ENCODE measurements around the gene IRAK3.

DNA sequence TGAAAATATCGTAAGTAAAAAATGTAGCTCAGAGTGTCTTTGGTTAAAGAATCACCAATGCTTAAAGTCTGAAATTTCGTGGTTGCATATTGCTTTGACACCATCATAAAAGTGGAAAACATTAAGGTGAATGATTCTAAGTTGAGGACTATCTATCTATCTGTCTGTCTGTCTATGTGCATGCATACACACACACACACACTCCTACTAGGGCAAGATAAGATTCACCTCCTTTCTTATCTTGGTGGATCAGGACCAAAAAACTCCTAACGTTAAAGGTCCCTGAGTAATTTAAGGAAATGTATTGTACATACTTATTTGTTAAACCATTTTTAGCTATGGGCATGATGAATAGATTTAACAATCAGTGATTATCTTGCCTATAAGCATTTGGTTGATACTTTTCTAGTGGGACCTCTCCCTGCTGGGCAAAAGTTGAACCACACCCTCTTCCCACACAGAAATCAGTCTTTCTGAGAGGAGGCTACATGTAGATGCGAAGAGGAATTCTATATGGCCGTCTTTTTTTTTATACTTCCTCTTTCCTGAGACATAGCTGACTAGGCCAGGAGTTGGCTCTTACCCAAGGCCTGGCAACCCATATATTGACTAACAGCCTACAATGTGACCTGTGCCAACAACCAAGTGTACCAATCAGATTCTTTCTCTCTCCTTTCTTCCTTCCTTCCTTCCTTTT, 39.2 kb upstream of the IRAK3 start:
- TF ChIP-seq REST (IDR thresholded peaks at IDR 0.05; ENCODE audit: insufficient read depth in 1 of 2, low read depth in 2 of 2, low read length in 2 of 2) (no peak), POLR2AphosphoS5 (IDR thresholded peaks at IDR 0.05; ENCODE audit: low read depth, low read length) (no peak)
